Measurements from ENCODE around the gene TBPL2. TPM values are rescaled to one million over a fixed set of nuclear protein-coding genes. Genes with fewer than 3 reads are reported as not detected.
A peak's percentile ranks its signal among the peaks of the same experiment; 100 is the strongest.

TBPL2 gene
- total and polyA plus RNA-seq, 4 donors, result not detected

DNA sequence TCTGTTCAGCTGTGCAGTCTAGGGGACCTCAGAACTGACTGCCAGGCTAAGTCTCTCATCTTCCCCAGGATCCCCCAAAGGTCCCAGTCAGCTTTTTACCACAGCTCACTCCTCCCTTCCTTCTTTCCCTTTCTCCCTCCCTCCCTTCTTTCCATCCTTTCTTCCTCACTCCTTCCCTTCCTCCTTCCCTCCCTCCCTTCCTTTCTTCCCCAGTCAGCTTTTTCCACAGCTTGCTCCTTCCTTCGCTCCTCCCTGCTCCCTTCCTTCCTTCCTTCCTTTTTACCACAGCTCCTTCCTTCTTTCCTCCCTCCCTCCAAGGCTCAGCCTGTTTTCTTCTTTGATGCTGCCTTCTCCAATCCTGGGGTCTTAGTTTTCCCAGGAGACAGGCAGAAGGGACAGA, 68.0 kb downstream of the TBPL2 start:
- Histone ChIP-seq H3K4me3 (ENCODE audit: low read depth in 1 of 3, low read length in 3 of 3) (no peak overlapping the region), H3K9me3 (ENCODE audit: control insufficient read depth in 4 of 4, low read length in 3 of 4) (no peaks in the 10 kb centered on the region), H3K36me3 (ENCODE audit: control insufficient read depth in 4 of 4, insufficient read depth in 3 of 4, low read depth in 1 of 4, low read length in 3 of 4) (peaks cover 9 to 36% (median 32%) of the 10 kb centered on the region in 4 donors), H3K27ac (ENCODE audit: low read depth in 1 of 2, low read length in 2 of 2) (no peak overlapping the region), H3K27me3 (ENCODE audit: control insufficient read depth in 4 of 4, insufficient read depth in 4 of 4, low read length in 3 of 4) (no peaks in the 10 kb centered on the region), H3K4me1 (ENCODE audit: control insufficient read depth in 4 of 4, insufficient read depth in 4 of 4, low read length in 3 of 4) (no peaks in the 10 kb centered on the region), H3K9ac (ENCODE audit: low read depth in 1 of 2, low read length in 2 of 2) (no peak overlapping the region)
- no peak for TF ChIP-seq RAD21 (IDR thresholded peaks at IDR 0.05)
- 94% methylated on average over 1 of the region's 1 CpG for WGBS
- DNase-seq (ENCODE audit: low spot score), result no peak

GRCh38 chr14:55370883-55371455, 69.4 kb downstream of the TBPL2 start:
- no peak overlapping the region for H3K4me3 ChIP-seq (ENCODE audit: low read depth in 1 of 3, low read length in 3 of 3)
- H3K9ac ChIP-seq (ENCODE audit: low read depth in 1 of 2, low read length in 2 of 2), result no peak overlapping the region
- H3K36me3 ChIP-seq (ENCODE audit: control insufficient read depth in 4 of 4, insufficient read depth in 3 of 4, low read depth in 1 of 4, low read length in 3 of 4), result peaks cover 11 to 24% (median 22%) of the 10 kb centered on the region in 4 donors
- no peaks in the 10 kb centered on the region for H3K27me3 ChIP-seq (ENCODE audit: control insufficient read depth in 4 of 4, insufficient read depth in 4 of 4, low read length in 3 of 4)
- peak; percentile 85 for DNase-seq (ENCODE audit: low spot score)
- 88% methylated on average over 11 of the region's 11 CpGs for WGBS
- TF ChIP-seq FOXA1 (IDR thresholded peaks at IDR 0.05), result no peak
- TF ChIP-seq GABPA (IDR thresholded peaks at IDR 0.05 in 1 of 2, conservative IDR thresholded peaks at IDR 0.05 in 1 of 2), result no peak
- no peak for TF ChIP-seq JUND (IDR thresholded peaks at IDR 0.05)
- TF ChIP-seq, protein P1, sequence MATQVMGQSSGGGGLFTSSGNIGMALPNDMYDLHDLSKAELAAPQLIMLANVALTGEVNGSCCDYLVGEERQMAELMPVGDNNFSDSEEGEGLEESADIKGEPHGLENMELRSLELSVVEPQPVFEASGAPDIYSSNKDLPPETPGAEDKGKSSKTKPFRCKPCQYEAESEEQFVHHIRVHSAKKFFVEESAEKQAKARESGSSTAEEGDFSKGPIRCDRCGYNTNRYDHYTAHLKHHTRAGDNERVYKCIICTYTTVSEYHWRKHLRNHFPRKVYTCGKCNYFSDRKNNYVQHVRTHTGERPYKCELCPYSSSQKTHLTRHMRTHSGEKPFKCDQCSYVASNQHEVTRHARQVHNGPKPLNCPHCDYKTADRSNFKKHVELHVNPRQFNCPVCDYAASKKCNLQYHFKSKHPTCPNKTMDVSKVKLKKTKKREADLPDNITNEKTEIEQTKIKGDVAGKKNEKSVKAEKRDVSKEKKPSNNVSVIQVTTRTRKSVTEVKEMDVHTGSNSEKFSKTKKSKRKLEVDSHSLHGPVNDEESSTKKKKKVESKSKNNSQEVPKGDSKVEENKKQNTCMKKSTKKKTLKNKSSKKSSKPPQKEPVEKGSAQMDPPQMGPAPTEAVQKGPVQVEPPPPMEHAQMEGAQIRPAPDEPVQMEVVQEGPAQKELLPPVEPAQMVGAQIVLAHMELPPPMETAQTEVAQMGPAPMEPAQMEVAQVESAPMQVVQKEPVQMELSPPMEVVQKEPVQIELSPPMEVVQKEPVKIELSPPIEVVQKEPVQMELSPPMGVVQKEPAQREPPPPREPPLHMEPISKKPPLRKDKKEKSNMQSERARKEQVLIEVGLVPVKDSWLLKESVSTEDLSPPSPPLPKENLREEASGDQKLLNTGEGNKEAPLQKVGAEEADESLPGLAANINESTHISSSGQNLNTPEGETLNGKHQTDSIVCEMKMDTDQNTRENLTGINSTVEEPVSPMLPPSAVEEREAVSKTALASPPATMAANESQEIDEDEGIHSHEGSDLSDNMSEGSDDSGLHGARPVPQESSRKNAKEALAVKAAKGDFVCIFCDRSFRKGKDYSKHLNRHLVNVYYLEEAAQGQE (IDR thresholded peaks at IDR 0.05), result no peak
- no peak for TF ChIP-seq RAD21 (IDR thresholded peaks at IDR 0.05)
- TF ChIP-seq HNF4G (IDR thresholded peaks at IDR 0.05), result no peak
- TF ChIP-seq, protein P2, sequence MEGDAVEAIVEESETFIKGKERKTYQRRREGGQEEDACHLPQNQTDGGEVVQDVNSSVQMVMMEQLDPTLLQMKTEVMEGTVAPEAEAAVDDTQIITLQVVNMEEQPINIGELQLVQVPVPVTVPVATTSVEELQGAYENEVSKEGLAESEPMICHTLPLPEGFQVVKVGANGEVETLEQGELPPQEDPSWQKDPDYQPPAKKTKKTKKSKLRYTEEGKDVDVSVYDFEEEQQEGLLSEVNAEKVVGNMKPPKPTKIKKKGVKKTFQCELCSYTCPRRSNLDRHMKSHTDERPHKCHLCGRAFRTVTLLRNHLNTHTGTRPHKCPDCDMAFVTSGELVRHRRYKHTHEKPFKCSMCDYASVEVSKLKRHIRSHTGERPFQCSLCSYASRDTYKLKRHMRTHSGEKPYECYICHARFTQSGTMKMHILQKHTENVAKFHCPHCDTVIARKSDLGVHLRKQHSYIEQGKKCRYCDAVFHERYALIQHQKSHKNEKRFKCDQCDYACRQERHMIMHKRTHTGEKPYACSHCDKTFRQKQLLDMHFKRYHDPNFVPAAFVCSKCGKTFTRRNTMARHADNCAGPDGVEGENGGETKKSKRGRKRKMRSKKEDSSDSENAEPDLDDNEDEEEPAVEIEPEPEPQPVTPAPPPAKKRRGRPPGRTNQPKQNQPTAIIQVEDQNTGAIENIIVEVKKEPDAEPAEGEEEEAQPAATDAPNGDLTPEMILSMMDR (IDR thresholded peaks at IDR 0.05; ENCODE audit: low read depth, low read length, missing input control), result no peak
- no peak for TF ChIP-seq EGR1 (IDR thresholded peaks at IDR 0.05; ENCODE audit: low read depth in 2 of 2)
- no peak for TF ChIP-seq YY1 (IDR thresholded peaks at IDR 0.05)
- TF ChIP-seq, protein P3, sequence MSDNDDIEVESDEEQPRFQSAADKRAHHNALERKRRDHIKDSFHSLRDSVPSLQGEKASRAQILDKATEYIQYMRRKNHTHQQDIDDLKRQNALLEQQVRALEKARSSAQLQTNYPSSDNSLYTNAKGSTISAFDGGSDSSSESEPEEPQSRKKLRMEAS (IDR thresholded peaks at IDR 0.05), result no peak
- no peak for TF ChIP-seq NR2F2 (IDR thresholded peaks at IDR 0.05)
- TF ChIP-seq RXRA (IDR thresholded peaks at IDR 0.05), result no peak
- no peak for TF ChIP-seq FOXA2 (IDR thresholded peaks at IDR 0.05)
- TF ChIP-seq TAF1 (conservative IDR thresholded peaks at IDR 0.05), result no peak
- no peaks in the 10 kb centered on the region for H3K4me1 ChIP-seq (ENCODE audit: control insufficient read depth in 4 of 4, insufficient read depth in 4 of 4, low read length in 3 of 4)
- H3K9me3 ChIP-seq (ENCODE audit: control insufficient read depth in 4 of 4, low read length in 3 of 4), result no peaks in the 10 kb centered on the region
- H3K27ac ChIP-seq (ENCODE audit: low read depth in 1 of 2, low read length in 2 of 2), result no peak overlapping the region
